Activated gamma-delta T cell treated with anti-CD3 and anti-CD28 coated beads, Interleukin-2, amount 50 U/mL, for 16 hours (primary cell): ENCODE data around the gene CERS5.

Source experiments
- DNase-seq: peaks from one replicate; pipeline ENCODE4 v3.0.0-alpha.2; 2020; ENCODE audit warnings: low read depth

CERS5 gene

GRCh38 chr12:50127546-50127945, 39.6 kb downstream of the CERS5 start:
- no peak for DNase-seq

GRCh38 chr12:50123203-50123602, 44.0 kb downstream of the CERS5 start:
- no peak for DNase-seq

GRCh38 chr12:50121641-50122040, 45.5 kb downstream of the CERS5 start:
- no peak for DNase-seq

- no peak for DNase-seq
Observed at GRCh38 chr12:50120953-50121352, 46.2 kb downstream of the CERS5 start.

GRCh38 chr12:50120521-50120920, 46.6 kb downstream of the CERS5 start:
- DNase-seq: no peak

GRCh38 chr12:50119387-50119786, 47.8 kb downstream of the CERS5 start:
- DNase-seq: no peak

- DNase-seq: no peak
Observed at GRCh38 chr12:50117057-50117622, 50.0 kb downstream of the CERS5 start.

- no peak for DNase-seq
Observed at GRCh38 chr12:50112456-50113218, 54.5 kb downstream of the CERS5 start.

- peak; percentile 98 for DNase-seq
Observed at GRCh38 chr12:50111693-50112455, 55.3 kb downstream of the CERS5 start, which contains the start of gene COX14. Gene COX14, plus strand, starts transcription at chr12:50112236. Its CDS starts 7,808 bp downstream, at chr12:50120044.

GRCh38 chr12:50111395-50111692, 55.8 kb downstream of the CERS5 start:
- DNase-seq: no peak

- no peak for DNase-seq
Observed at GRCh38 chr12:50110762-50111351, 56.3 kb downstream of the CERS5 start.

- DNase-seq: no peak
Observed at GRCh38 chr12:50110127-50110761, 56.9 kb downstream of the CERS5 start.

GRCh38 chr12:50109319-50109718, 57.9 kb downstream of the CERS5 start:
- no peak for DNase-seq

GRCh38 chr12:50107416-50108268, 59.5 kb downstream of the CERS5 start:
- DNase-seq: no peak

- no peak for DNase-seq
Observed at GRCh38 chr12:50106907-50107306, 60.3 kb downstream of the CERS5 start.

GRCh38 chr12:50105913-50106450, 61.2 kb downstream of the CERS5 start:
- no peak for DNase-seq

- no peak for DNase-seq
Observed at GRCh38 chr12:50104417-50105366, 62.5 kb downstream of the CERS5 start.

GRCh38 chr12:50103767-50104321, 63.3 kb downstream of the CERS5 start, which contains the start of gene GPD1:
Gene GPD1, plus strand, starts transcription at chr12:50104008. Its CDS starts 43 bp downstream, at chr12:50104051.
- DNase-seq: no peak

- no peak for DNase-seq
Observed at GRCh38 chr12:50103351-50103750, 63.8 kb downstream of the CERS5 start.
